HuH-7.5 (cell line): ENCODE data around the gene LSP1.
"Not testable (repeated sequence)": the region's sequence is repeated elsewhere in the genome, so short reads cannot be mapped to it uniquely, and the experiment has no call there.

Source experiments
- DNase-seq: peaks from one replicate; pipeline ENCODE4 v3.0.0; 2011; ENCODE audit warnings: low spot score

LSP1 gene

DNA sequence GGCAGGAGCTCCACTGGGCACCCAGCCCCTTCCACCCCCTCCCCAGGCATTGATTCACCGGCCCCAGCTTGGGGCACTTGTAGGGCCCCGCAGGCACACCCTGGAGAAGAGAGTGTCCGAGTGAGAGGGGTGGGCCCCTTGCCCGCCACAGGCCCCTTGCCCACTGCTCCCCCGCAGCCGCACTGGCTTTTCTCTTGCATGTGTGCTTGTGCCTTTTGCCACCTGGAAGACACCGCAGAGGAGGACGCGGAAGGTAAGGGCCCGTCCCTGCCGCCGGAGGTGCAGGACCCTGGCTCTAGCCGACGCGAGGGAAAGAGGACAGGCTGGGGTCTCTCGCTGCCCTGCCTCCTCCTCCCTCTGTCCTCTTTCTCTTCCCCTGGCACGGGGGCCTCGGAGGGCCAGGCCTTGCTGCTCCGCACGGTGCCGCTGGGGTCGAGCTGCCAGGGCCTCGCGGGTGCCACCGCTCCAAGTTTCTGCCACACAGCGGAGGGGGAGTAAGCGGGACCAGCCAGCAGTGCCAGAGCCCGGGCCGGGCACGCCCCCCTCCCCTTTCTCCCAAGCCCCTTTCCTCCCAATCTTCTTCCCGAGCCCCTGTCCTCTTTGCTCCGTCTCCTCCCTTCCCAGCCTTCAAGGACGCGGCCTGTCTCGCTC lies 76.1 kb downstream of the LSP1 start:
- no peak for DNase-seq

DNA sequence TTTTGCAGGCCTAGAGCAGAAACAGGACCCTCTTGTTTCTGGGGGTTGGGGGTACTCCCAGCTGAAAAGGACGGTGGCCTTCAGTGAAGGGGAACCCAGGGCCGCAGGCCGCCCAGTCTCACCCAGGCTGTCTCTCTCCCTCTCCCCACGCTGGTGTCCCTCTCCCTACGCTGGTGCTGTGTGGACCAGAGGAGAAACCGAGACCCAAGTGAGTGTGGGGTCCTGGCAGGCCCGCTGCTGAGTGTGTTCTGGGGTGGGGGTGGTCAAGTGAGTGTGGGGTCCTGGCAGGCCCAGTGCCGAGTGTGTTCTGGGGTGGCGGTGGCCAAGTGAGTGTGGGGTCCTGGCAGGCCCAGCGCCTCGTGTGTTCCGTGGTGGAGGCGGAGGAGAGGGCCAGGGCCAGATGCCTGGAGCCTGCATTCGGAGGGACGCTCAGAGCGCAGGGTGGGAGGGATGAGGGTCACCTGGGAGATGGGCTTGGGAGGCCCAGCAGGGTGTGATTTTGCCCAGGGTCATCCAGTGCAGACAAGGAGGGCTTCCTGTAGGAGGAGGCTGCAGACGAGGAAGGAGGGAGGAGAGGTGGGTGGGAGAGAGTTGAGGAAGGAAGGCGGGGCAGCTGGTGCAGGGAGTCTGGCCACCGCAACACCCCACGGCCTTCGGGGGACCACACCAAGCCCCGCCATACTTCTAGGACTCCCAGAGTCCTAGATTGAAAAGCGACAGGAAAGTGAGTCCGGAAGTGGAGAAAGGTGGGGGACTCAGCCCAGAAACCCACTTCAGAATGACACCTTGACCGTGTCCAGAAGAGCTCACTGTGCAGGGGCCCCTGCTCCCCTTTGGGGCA lies 77.0 kb downstream of the LSP1 start:
- DNase-seq: no peak

- no peak for DNase-seq
These were observed 77.6 kb downstream of the LSP1 start for GRCh38 chr11:1930462-1930830.

DNA sequence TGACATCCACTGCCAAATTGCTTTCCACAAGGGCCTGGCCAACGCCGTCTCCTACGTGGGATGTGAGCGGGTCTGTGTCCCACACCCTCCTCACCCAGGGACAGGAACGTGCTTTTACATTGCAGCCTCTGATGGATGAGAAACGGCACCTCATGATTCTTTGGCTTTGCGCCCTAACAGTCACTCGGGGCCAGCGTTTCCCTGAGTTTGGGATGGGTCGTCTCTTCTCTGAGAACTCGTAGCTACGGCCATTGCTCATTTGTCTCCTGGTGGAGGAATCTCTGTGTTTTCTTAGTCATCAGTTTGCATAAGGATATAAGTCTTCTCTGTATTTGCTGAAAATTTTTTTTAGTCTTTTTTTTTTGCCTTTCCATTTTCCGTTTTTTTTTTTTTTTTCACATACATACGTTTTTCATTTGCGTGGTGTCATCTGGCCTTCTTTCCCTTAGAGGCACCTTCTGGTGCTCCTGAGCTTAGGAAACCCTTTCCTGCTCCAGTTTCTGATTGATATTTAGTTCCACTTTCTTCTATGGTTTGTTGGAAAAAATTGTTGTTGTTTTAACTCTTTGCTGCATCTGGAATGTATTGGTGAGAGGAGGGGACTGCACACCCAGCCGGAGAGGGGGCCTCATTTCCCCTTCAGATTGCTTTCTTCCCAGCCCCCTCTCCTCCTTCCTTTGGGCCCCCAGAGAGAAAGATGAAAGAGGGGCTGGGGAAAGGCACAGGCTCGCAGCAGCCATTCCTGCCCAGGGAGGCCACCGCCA lies 78.6 kb downstream of the LSP1 start:
- no peak for DNase-seq

DNA sequence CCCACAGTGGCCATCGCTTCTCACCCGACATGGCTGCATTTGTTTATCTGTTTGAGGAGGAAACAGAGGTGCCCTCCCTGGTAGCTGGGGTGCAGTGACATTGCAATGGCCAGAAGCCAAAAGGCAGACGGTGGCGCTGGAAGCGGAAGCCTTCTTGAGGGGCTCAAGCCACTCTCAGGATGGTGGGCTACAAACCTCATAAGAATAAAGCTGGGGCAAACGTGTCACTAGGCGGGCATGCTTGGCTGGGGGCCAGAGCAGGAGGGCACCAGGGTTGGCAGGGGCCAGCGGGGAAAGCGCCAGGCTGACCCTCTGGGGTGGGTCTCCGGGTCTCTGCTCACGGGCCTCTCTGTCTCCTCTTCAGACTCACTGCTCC lies 79.2 kb downstream of the LSP1 start:
- no peak for DNase-seq

GRCh38 chr11:1932681-1933080 lies 79.8 kb downstream of the LSP1 start:
- no peak for DNase-seq

DNA sequence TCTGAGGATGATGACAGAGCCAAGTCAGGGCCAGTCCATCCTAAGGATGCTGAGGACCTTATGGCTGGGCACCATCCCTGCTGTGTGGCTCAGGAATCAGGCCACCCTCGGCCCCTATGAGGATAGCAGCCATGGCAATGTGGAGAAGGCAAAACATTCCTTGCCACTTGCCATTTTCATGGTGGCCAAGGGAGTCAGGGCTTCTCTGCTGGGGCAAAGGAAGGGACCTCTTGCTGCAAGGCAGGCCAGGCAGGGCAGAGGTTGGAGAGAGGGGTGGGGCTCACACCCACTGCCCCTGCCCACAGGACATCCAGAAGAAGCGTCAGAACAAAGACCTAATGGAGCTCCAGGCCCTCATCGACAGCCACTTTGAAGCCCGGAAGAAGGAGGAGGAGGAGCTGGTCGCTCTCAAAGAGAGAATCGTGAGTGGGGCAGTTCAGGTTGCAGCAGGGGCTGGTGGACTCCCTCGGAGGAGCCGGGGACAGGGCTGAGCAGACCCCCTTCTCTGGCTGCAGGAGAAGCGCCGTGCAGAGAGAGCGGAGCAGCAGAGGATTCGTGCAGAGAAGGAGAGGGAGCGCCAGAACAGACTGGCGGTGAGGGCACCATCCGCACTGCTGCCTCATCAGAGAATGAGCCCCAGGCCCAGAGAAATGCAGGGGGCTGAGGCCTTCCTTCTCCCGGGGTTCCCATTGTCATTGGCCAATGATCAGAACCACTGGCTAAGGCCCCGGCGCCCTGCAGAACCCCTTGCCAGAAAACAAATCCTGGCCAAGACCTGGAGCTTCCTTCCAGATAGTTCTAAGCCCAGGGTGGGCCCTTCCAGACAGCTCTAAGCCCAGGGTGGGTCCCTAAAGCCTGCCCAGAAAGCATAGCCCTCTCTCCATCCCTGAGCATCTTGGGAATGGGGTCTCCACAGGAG lies 80.8 kb downstream of the LSP1 start:
- DNase-seq: no peak

- DNase-seq: no peak
These were observed 81.7 kb downstream of the LSP1 start for GRCh38 chr11:1934335-1935155.

- no peak for DNase-seq
These were observed 82.5 kb downstream of the LSP1 start for GRCh38 chr11:1935156-1936071.

- DNase-seq: no peak
These were observed 83.3 kb downstream of the LSP1 start for GRCh38 chr11:1936072-1936780.

DNA sequence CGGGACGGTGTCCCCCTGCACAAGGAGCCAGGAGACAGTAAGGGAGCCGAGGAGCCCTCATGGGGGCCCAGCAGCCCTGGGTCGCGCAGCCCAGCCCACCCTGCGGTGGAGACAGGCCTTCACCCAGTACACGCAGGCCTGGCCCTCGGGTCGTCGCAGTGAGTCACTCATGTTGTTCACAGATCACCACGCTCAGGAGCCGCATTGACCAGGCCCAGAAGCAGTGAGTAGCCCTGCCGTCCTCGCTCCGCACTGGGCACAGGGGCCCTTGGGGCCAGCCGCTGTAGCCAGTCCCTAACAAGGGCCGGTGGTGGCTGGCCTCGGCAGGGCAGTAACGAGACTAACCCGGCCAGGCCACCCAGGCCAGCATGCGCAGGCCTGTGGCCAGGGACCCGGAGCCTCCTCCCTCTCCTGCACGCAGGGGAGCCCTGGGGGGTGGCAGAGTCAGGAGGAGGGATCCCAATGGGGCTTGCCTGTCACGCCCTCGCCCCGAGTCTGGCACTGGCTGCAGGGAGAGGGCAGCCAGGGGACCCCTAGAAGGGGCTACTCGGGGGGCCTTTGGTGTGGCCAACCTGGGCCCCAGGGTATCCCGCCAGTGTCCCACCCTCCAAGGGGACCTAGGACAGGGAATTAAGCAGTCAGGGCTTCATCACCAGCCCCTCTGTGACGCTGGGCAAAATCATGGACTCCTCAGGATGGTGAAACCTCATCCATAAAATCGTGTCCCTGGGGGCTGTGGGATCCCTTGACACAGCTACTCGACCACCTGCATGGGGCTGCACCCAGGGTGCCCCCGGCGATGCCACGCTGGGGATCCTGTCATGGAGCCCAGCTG lies 84.1 kb downstream of the LSP1 start:
- no peak for DNase-seq

GRCh38 chr11:1937616-1938342 lies 84.9 kb downstream of the LSP1 start:
- DNase-seq: no peak

DNA sequence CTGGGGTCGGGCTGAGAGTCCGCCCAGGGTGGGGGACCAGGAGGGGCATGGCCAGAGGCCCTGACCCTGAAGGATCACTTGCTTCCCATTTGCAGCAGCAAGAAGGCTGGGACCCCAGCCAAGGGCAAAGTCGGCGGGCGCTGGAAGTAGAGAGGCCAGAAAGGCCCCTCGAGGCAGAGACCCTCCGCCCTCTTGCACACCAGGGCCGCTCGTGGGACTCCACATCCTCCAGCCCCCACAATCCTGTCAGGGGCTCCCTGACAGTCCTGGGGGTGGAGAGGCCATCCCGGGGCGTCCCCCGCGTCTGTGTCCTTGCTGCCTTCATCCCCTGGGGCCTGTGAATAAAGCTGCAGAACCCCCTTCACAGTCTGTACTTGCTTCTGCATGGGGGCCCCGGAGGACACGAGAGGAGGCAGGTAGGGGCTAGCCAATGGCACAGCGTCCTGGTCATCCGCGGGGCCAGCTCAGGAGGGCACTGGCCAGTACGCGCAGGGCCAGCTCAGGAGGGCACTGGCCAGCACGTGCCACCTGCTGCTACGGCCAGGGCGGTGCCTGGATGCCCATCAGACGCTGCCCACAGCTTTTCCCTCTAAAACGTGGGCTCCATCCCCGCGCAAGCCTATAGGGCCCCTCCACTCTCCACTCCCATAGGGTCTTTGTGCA lies 85.6 kb downstream of the LSP1 start:
- no peak for DNase-seq

DNA sequence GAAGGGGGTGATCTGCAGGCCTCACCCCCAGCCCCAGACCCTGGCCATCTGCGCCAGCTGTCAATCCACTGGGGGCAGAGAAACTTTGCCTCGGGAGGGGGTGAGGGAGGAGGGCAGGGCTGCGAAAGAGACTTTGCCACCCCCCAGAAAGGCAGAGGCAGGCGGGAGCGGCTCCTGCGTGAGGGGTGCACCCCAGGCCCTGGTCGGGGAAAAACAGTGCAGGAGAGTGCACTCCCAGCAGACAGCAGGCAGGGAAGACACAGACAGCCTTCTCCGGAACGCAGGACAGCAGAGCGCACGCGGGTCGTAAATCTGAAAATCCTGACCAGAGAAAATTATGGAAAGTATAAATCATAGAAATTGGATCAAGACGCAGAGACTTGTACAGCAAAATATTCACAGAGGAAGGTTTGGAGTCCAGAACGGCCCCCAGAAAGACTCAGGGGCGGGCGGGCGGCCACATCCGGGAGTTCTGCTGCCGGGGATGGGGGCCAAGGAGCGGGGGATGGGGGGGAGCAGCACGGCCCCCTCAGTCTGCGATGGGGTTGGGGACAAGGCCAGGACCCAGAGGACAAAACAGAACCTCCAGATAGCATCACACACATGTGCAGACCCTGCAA lies 86.2 kb downstream of the LSP1 start:
- DNase-seq: no peak

DNA sequence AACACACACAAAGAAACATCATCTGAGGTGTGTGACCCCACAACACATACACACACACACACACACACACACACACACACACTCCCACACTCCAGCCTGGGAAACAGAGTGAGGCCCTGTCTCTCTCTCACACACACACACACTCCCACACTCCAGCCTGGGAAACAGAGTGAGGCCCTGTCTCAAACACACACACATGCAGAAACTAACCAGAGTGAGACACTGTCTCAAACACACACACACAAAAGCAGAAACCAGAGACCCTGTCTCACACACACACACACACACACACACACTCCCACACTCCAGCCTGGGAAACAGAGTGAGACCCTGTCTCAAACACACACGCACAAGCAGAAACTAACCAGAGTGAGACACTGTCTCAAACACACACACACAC lies 86.9 kb downstream of the LSP1 start:
- not testable (repeated sequence) for DNase-seq
